ENCODE results near the gene PRKN.

DNA sequence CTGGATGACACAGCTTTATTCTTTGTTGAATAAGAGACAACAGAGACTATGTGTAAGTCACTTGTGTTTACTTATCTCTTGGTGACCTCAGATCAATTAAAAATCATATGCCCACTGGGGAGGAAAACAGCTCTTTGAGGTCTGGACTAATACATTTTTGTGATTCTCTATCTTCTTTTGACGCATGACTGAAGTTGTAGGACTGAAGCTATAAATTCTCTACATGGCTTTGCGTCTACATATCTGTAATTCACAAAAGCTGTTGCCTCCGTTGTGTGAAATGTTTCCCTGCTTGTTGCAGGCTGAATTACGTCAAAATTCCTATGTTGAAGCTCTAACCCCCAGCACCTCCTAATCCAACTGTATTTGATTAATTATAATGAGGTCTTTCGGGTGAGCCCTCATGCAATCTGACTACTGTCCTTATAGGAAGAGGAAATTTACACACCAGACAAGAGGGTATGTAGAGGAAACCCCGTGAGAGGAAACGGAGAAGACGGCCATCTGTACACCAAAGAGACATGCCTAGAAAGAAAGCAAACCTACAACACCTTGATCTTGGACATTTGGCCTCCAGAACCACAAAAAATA is 481.6 kb downstream of the PRKN start:
- TF ChIP-seq, protein P1, sequence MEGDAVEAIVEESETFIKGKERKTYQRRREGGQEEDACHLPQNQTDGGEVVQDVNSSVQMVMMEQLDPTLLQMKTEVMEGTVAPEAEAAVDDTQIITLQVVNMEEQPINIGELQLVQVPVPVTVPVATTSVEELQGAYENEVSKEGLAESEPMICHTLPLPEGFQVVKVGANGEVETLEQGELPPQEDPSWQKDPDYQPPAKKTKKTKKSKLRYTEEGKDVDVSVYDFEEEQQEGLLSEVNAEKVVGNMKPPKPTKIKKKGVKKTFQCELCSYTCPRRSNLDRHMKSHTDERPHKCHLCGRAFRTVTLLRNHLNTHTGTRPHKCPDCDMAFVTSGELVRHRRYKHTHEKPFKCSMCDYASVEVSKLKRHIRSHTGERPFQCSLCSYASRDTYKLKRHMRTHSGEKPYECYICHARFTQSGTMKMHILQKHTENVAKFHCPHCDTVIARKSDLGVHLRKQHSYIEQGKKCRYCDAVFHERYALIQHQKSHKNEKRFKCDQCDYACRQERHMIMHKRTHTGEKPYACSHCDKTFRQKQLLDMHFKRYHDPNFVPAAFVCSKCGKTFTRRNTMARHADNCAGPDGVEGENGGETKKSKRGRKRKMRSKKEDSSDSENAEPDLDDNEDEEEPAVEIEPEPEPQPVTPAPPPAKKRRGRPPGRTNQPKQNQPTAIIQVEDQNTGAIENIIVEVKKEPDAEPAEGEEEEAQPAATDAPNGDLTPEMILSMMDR (IDR thresholded peaks at IDR 0.05) = no peak
- TF ChIP-seq ZFX (IDR thresholded peaks at IDR 0.05; ENCODE audit: borderline replicate concordance) = no peak

Data from 22Rv1 (cell line).